Erythroblast (primary cell): ENCODE results near the gene C12orf76.

ENCODE experiments used
- DNase-seq, 2 experiments: peaks; one replicate each; lab custom pipeline; 2025; lab: John Stamatoyannopoulos, UW
- GATA1 ChIP-seq: IDR thresholded peaks from 2 replicates; pipeline ENCODE4 v1.6.1; 2011; ENCODE audit warnings: low read depth, mild to moderate bottlenecking, control low read depth, low read length, moderate library complexity
- POLR2A ChIP-seq: IDR thresholded peaks from 2 replicates; pipeline ENCODE4 v1.6.1; 2011; ENCODE audit warnings: mild to moderate bottlenecking, low read length

Gene C12orf76

DNA sequence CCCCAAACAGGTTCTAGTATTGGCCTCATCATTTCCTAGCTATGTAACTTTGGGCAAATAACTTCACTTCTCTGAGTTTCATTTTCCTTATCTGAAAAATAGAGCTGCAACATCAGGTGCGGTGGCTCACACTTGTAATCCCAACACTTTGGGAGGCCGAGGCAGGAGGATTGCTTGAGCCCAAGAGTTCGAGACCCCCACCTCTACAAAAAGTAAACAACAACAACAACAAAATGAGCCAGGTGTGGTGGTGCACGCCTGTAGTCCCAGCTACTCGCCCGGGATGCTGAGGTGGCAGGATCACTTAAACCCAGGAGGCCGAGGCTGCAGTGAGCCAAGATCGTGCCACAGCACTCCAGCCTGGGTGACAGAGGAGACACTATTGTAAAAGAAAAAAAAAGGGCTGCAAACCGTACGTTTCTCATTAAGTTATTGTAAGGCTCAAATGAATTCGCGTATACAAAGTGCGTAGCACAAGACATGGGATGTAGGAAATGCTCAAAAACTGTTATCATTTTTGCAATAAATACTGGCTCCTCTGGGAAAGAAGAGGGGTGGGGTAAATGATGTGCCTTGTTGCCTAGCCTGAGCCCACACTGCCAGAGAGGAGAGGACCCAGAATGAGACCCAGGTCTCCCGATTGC, 903 bp downstream of the C12orf76 start:
- no peak for DNase-seq
- TF ChIP-seq POLR2A (no peak), GATA1 (no peak)

- peak; percentile 10 to 21 for DNase-seq
- TF ChIP-seq GATA1 (no peak), POLR2A (no peak)
These were observed 1.7 kb downstream of the C12orf76 start for GRCh38 chr12:110046451-110047187.

GRCh38 chr12:110042264-110042663, 6.1 kb downstream of the C12orf76 start:
- no peak for TF ChIP-seq POLR2A
- TF ChIP-seq GATA1: no peak
- no peak for DNase-seq

GRCh38 chr12:110039085-110039807, 9.1 kb downstream of the C12orf76 start:
- DNase-seq: no peak
- no peak for TF ChIP-seq GATA1
- TF ChIP-seq POLR2A: no peak

- TF ChIP-seq POLR2A (no peak), GATA1 (no peak)
- DNase-seq: no peak
These were observed 9.6 kb downstream of the C12orf76 start for GRCh38 chr12:110038741-110039084.

GRCh38 chr12:110037315-110037714, 11.0 kb downstream of the C12orf76 start:
- DNase-seq: no peak
- TF ChIP-seq GATA1: no peak
- TF ChIP-seq POLR2A: no peak

DNA sequence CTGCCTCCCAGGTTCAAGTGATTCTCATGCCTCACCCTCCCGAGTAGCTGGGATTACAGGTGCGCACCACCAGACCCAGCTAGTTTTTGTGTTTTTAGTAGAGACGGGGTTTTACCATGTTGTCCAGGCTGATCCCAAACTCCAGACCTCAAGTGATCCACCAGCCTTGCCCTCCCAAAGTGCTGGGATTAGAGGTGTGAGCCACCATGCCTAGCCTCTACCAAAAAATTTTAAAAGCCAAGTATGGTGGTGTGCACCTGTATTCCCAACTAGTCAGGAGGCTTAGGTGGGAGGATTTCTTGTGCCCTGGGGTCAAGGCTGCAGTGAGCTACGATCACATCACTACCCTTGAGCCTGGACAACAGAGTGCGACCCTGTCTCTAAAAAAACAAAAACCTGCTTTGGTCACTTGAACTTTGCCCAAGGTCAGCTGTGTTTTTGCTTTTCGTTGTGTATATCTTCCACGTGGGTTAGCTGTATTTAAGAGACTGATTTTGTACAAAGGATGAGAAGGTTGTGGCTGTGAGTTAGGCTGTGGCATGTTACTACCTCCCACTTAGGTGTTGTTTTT, 12.7 kb downstream of the C12orf76 start:
- no peak for DNase-seq
- TF ChIP-seq POLR2A: no peak

DNA sequence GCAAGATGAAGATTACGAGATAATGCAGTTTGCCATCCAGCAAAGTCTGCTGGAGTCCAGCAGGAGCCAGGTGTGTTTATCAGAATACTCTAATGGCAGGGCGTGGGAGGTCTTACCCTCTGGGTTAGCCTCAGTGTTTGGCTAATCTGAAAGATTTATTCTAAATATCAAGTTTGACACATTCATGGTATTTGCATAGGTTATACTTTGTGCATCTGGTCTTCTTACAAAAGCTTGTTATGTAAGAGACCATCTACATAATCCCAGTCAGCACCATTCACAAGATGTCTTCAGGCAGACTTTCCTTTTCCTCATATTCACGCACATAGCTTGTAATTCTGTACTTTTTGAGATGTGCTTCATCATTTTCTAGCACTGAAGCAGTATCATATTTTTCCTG, 14.4 kb downstream of the C12orf76 start:
- no peak for DNase-seq
- no peak for TF ChIP-seq POLR2A
- TF ChIP-seq GATA1: no peak

- no peak for TF ChIP-seq POLR2A
- TF ChIP-seq GATA1: no peak
- no peak for DNase-seq
These were observed 19.0 kb downstream of the C12orf76 start for GRCh38 chr12:110029290-110029815.

DNA sequence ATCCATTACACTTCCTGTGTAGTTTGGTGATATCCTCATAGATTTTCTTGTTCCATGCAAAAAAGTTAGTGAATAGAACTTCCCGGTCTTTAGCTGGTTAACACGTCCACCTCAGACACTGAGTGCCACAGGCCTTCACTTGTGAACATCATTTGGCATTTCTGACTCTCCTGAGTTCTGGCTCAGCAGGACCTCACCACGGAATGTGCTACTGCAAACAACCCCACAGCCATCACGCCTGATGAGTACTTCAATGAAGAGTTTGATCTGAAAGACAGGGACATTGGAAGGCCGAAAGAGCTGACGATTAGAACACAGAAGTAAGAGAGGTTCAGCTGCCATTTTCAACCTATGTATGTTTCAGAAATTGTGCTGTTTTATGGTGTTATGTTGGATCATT, 20.0 kb downstream of the C12orf76 start:
- TF ChIP-seq GATA1: no peak
- TF ChIP-seq POLR2A: no peak
- DNase-seq: no peak

- TF ChIP-seq GATA1 (no peak), POLR2A (no peak)
- DNase-seq: no peak
These were observed 24.3 kb downstream of the C12orf76 start for GRCh38 chr12:110024051-110024450.

DNA sequence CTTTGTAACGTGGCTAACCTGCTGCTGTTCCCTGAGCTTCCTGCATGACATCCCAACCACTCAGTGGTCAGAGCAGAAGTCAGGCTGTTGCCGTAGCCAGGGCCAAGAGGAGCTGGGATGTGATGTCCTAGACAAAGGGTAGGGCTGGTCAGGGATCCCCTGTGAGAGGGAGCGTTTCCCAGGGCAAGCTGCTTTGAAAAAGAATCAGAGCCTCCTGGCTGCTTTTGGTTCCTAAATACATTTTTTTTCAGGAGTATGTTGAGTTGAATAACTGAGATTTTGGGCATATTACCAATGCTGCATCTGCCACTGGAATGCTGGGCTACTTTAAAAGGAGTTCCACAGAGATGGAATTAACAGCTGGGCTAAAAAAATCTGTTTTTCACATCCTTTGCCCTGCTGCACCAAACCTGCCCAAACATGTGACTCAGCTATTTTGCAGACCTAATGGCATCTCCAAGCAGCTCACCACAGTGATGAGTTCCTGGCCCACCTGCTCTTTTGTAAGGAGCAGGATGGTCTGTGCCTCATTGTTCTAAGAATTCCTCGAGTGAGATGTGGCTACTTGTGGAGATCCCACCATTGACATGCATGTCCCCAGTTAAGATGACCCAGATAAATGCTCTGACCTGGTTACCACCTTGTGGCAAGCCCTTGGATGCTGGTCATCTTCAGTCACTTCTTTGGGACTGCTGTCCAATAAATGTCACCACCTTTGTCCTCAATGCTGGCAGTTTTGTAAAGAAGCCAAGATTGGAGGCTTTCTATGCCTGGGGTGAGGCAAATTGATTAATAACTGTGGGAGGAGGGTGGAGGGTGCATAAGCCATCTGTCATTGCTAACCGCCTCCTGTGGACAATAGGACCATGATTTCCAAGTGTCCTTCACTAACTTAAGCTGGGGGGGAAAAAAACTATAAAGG, 25.0 kb downstream of the C12orf76 start:
- no peak for TF ChIP-seq GATA1
- TF ChIP-seq POLR2A: no peak
- peak in 1 of 2 experiments; percentile 13 for DNase-seq

GRCh38 chr12:110020956-110021355, 27.4 kb downstream of the C12orf76 start:
- no peak for TF ChIP-seq POLR2A
- TF ChIP-seq GATA1: no peak
- no peak for DNase-seq
